ENCODE measurements around the gene SPOCK1.

SPOCK1 gene

GRCh38 chr5:137318027-137318426, 181.1 kb downstream of the SPOCK1 start:
- DNase-seq = no peak

GRCh38 chr5:137316346-137316736, 182.8 kb downstream of the SPOCK1 start:
- DNase-seq = no peak

- DNase-seq = no peak
These were observed 183.4 kb downstream of the SPOCK1 start for GRCh38 chr5:137315534-137316345.

GRCh38 chr5:137315109-137315508, 184.0 kb downstream of the SPOCK1 start:
- no peak for DNase-seq

- DNase-seq = no peak
These were observed 185.5 kb downstream of the SPOCK1 start for GRCh38 chr5:137313526-137314175.

GRCh38 chr5:137312011-137312410, 187.1 kb downstream of the SPOCK1 start:
- DNase-seq = no peak

GRCh38 chr5:137310051-137310730, 188.9 kb downstream of the SPOCK1 start:
- no peak for DNase-seq

- no peak for DNase-seq
These were observed 189.8 kb downstream of the SPOCK1 start for GRCh38 chr5:137309290-137309689.

GRCh38 chr5:137308311-137308710, 190.8 kb downstream of the SPOCK1 start:
- DNase-seq = no peak

- DNase-seq = no peak
These were observed 192.2 kb downstream of the SPOCK1 start for GRCh38 chr5:137306903-137307302.

- DNase-seq = no peak
These were observed 193.0 kb downstream of the SPOCK1 start for GRCh38 chr5:137305971-137306602.

- DNase-seq = no peak
These were observed 194.8 kb downstream of the SPOCK1 start for GRCh38 chr5:137304226-137304874.

GRCh38 chr5:137303509-137303908, 195.6 kb downstream of the SPOCK1 start:
- no peak for DNase-seq

GRCh38 chr5:137300411-137301240, 198.5 kb downstream of the SPOCK1 start:
- no peak for DNase-seq

- no peak for DNase-seq
These were observed 202.8 kb downstream of the SPOCK1 start for GRCh38 chr5:137296213-137296781.

GRCh38 chr5:137294604-137295003, 204.5 kb downstream of the SPOCK1 start:
- DNase-seq = no peak

GRCh38 chr5:137292461-137293027, 206.6 kb downstream of the SPOCK1 start:
- no peak for DNase-seq

GRCh38 chr5:137291436-137291835, 207.7 kb downstream of the SPOCK1 start:
- DNase-seq = no peak

GRCh38 chr5:137291031-137291430, 208.1 kb downstream of the SPOCK1 start:
- DNase-seq = no peak

GRCh38 chr5:137290373-137290772, 208.8 kb downstream of the SPOCK1 start:
- DNase-seq = no peak

GRCh38 chr5:137289856-137290255, 209.3 kb downstream of the SPOCK1 start:
- DNase-seq = no peak

All from CD4-positive, alpha-beta T cell treated with Interleukin-4 for 1 hour (primary cell).